ENCODE measurements around the gene UBE2G1.

DNA sequence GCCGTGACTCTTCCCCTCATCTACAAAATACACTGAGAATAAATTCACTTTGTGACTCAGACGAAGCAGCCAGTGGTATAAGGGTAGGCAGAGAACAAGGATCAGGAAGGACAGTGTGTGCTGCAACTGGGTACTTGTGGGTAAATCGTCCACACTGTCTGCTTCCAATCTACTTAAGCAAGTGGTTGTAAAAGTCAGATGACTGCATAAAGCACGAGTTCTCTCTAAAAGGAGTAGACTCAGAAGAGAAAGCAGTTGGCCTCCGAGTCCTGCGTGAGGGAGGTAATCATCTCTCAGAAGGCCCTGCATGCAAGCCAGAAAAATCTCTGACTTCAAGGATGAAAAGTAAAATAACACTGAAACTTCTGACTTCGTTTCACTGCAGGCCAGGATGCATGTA is 145.8 kb downstream of the UBE2G1 start:
- TF ChIP-seq, protein P1, sequence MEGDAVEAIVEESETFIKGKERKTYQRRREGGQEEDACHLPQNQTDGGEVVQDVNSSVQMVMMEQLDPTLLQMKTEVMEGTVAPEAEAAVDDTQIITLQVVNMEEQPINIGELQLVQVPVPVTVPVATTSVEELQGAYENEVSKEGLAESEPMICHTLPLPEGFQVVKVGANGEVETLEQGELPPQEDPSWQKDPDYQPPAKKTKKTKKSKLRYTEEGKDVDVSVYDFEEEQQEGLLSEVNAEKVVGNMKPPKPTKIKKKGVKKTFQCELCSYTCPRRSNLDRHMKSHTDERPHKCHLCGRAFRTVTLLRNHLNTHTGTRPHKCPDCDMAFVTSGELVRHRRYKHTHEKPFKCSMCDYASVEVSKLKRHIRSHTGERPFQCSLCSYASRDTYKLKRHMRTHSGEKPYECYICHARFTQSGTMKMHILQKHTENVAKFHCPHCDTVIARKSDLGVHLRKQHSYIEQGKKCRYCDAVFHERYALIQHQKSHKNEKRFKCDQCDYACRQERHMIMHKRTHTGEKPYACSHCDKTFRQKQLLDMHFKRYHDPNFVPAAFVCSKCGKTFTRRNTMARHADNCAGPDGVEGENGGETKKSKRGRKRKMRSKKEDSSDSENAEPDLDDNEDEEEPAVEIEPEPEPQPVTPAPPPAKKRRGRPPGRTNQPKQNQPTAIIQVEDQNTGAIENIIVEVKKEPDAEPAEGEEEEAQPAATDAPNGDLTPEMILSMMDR (IDR thresholded peaks at IDR 0.05; ENCODE audit: low read depth, low read length), result no peak
- TF ChIP-seq EZH2phosphoT487 (IDR thresholded peaks at IDR 0.05; ENCODE audit: low read depth), result no peak

All from OCI-LY3 (cell line).